NCI-H1436 treated with DMSO at 0.1 percent for 48 hours (cell line): ENCODE results near the gene TMEM217.

Source experiments
- DNase-seq: peaks from one replicate; lab custom pipeline; 2025; lab: John Stamatoyannopoulos, UW

Gene TMEM217

DNA sequence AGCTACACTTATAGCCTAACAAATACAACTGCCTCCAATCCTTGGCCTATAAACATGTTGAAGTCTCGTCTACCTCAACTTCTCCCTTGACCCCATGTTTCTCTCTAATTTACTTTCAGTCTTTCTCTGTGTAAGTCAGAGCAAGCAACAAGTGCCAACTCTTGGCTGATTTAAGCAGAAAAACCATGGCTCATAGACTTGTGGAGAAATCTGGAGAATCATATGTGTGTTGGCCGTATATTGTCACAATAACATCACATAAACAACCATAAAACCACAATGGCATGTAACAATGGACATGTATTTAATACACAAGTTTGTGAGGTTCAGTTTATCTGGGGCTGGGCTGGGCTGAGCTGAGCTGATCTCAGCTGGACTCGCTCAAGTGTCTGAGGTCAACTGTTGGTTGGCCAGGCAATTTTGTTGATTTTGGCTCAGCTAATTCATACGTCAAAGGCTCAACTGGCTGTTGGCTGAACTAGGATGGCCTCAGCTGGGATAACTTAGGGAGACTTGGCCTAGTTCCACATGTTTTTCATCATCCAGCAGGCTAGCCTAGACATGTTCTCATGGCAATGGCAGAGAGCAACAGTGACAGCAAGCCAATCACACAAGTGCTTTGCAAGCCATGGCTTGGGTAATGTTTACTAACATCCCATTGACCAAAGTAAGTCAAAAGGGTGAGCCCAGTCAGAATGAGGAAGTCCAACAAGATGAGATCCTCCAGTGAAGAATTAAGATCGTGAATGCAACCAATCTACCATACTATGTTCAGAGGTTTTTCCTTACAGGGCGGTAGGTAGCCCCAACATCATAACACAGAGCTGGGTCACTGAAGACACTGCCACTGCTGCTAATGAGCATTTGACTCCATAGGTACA lies 13.3 kb downstream of the TMEM217 start:
- DNase-seq = no peak

- no peak for DNase-seq
Observed at GRCh38 chr6:37243816-37244370, 14.1 kb downstream of the TMEM217 start.

- DNase-seq = no peak
Observed at GRCh38 chr6:37243131-37243815, 14.7 kb downstream of the TMEM217 start.

GRCh38 chr6:37242429-37243052 lies 15.4 kb downstream of the TMEM217 start:
- DNase-seq = no peak

DNA sequence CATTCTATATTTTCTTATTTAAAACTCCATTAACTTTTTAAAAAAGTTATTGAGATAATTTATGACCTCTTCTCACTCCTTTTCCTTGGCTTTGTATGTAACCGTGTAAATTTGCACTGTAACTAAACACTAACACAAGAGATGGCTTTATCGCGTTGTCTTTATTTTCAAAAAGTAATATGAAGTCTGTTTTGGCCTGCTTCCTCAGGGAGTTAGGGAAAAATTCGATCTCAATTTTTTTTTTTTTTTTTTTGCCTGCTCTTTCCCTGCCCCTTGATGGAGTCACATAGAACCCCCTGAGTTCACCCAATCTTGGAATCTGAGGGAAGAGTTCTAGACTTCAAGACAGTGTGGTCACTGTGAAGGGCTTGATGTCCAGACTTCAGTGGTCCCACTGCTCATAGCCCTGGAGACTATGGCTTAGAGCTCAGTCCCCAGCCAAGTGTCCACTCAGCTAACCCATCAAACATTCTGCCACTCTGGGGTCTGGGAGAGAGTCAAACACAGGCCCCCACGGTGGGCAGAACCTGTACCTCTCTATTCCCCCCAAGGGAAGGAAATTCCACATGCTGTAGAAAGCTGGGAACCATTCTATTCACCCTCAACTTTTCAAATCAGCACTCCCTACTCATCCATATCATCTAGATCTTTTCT lies 16.0 kb downstream of the TMEM217 start:
- DNase-seq = no peak

- no peak for DNase-seq
Observed at GRCh38 chr6:37241131-37241530, 16.8 kb downstream of the TMEM217 start.

DNA sequence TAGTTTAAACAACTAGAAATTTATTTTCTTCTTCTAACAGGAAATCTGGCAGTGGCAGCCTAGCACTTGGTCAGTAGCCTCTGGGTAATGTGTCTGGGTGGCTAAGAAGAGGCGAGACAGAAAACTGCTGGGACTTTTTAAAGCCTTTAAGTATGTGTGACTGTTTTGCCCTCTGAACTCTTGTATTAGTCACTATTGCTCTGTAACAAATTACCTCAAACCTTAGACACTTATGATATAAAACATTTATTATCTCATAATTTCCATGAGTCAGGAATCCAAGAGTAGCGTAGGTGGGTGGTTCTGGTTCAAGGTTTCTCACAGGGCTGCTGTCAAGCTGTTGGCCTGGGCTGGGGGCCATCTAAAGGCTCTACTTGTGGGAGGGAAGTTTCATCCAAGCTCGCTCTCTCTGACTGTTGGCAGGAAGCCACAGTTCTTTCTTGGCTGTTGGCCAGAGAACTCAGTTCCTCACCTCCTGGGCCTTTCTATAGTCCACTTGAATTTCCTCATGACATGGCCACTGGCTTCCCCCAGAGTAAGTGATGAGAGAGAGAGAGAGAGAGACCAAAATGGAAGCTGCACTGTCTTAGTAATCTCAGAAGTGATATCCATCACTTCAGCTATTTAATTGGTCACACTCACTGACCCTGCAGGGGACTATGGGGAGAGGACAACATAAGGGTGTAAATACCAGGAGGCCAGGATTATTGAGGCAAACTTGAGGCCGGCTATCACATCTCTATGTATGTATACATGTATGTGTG lies 17.8 kb downstream of the TMEM217 start:
- no peak for DNase-seq

DNA sequence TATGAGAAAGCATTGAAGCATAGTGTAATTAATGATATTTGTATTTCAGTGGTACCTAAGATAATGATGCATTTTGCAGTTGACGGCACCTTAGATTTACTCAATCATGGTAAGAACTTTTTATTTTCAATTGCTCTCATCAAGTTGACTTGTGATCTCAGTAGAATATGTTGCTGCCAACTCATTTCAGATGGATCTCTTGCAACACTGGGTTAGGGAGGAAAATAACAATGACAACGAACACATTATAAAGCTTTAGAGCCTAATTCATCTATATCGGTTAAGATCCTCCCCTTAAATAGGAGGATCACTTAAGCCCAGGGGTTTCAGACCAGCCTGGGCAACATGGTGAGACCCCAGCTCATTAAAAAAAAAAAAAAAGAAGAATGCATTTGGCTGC lies 18.4 kb downstream of the TMEM217 start:
- DNase-seq = no peak

DNA sequence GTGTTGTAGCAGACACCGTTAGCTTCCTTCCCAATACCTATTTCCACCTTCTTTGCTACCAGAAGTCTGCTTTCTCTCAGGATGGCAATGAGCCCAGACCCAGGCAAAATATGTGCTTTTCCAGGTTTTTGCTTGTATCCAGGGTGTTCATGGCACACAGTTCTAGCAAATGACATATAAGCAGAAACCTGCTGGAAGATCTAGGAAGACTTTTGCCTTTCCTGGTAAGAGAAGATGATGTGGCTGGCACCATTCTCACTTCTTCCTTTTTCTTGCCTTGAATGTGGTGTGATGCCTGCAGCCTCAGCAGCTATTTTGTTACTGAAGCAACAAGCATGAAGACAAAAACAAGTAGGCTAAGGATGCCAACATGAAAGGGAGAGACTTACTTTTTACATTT lies 19.6 kb downstream of the TMEM217 start:
- no peak for DNase-seq

GRCh38 chr6:37237789-37238188 lies 20.2 kb downstream of the TMEM217 start:
- DNase-seq = no peak

- DNase-seq = no peak
Observed at GRCh38 chr6:37236921-37237320, 21.0 kb downstream of the TMEM217 start.

DNA sequence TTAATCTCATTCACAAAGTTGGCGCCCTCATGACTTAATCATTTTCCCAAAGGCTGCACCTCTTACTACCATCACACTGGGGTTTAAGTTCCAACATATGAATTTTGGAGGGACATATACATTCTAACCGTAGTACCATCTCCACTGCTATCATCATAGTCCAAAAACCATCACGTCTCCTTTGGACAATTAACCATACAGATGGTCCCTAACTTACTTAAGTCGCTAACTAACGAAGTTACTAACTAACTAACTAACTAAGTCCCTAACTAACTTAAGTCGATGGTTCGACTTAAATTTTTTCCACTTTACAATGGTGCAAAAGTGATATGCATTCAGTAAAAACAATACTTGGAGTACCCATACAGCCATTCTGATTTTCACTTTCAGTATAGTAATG lies 24.4 kb downstream of the TMEM217 start:
- DNase-seq = no peak

GRCh38 chr6:37232430-37233017 lies 25.4 kb downstream of the TMEM217 start:
- no peak for DNase-seq

DNA sequence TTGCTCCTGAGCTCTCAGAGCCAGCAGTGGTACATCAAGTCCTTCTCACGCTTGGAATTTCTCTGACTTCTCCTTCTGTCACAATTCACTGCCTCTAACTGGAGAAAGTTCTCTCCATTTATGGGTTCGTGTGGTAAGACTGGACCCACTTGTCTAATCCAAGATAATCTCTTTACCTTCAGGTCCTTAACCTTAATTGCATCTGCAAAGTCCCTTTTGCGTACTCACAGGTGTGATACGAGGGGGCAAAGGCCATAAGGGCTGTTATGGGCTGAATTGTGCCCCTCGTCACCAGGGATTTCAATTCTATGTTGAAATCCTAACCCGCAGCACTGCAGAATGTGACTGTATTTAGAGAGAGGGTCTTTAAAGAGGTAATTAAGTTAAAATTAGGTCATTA lies 27.8 kb downstream of the TMEM217 start:
- DNase-seq = no peak

DNA sequence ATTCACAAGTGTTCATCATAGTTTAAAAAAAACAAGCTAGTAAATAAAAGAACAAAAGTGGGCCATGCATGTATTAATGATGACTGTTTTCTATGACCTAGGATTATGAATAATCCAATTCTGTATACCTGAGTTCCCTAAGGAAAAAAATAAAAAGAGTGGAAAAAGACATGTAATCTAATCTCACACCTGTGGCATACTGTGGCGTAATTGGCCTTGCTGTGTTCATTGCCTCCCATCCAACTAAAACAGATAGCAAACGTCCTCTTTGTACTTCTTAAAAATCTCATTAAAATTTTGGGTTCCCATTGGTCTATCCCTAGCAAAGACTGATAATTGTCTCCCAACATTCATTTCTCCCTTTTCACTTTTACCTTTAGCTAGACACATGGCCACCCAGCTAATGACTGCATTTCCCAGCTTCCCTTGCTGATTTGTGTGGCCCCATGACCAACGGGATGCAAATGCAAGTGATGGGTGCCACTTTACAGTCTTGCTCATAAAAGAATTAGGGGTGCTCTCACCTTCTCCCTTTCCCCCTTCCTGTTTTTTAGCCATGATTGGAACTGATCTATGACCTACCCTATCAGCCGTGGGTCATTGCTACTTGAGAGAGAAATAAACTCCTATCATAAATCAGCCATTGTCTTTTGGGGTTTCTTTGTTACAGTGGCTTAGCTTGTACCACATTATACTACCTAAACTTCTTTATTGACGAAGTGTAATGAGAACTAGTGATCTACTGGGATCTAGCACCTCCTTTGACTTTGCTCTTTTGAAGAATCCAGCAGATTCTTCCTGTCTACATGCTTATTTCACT lies 32.4 kb downstream of the TMEM217 start:
- no peak for DNase-seq

DNA sequence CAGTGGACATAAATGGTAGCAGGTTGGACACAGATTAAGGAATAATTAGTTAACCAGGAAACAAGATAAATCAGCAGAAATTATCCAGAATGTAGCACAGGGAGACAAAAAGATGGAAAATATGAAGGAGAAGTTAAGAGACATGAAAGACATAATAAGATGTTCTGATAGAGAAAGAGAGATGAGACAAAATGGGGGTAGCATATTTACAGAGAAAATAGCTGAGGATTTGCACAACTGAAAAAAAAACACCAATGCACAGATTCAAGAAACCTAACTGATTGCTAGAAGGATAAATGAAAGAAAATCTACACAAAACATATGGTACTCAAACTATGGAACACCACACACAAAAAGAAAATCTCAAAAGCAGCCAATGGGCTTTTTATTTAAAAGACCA lies 35.0 kb downstream of the TMEM217 start:
- no peak for DNase-seq

DNA sequence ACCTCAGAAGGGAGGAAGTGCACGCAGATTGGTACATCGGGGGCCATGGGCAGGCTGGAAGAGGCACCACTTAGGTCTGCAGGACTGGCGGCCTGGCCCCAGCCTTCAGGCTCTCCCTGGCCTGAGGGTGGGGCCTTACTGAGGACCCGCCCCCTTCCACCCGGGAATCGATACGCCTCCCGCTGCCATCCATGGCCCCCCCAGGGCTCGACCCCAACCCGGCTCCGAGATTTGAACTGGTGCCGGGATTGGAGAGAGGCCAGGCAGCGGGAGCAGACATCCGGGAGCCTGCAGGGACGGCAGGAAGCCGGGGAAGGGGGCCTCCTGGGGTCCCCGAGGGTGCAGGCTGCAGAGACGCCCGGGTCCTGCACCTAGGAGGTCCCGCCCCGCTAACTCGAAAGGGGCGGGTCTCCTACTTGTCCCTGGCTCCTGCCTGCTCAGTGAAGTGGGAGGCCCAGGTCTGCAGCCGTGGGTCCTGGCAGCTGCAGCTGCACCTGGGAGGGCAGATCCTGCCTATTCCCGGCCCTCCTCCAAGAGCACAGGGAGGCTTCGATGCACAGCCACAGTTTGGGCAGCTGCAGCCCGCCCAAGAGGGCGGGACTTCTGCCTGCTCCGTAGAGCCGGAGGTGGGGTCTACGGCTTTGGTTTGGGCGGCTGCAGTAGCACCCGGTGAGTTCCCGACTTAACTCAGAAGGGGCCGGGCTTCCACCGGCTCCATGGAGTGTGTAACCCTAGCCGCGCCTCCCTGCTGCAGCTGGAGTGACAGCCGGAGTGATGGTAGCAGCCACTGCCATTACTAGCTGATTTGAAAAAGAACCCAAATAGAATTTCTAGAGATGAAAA lies 35.6 kb downstream of the TMEM217 start:
- peak; percentile 93 for DNase-seq

DNA sequence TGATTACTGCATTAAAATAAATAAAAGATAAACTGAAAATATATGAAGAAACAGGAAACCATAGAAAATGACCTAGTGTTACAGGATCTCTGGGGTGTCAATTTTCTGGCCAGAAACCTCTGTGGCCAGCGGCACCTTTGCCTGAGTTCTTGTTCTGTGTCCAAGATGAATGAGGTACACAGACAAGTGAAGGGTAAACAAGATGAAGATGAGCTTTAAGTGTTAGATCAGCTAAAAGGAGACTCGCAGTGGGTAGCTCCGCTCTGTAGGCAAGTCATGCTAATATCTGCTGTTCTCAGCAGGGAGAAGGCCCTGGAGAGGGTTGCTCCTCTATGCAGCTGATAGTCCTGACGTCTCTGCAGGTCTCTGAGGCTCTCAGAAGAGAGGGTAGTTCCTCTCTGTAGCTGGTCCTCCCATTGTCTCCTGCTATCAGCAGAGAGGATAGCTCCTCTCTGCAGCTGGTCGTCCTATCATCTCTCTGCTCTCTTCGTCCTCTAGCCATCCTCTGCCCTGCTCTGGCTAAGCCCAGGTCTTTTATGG lies 36.3 kb downstream of the TMEM217 start:
- DNase-seq = no peak

DNA sequence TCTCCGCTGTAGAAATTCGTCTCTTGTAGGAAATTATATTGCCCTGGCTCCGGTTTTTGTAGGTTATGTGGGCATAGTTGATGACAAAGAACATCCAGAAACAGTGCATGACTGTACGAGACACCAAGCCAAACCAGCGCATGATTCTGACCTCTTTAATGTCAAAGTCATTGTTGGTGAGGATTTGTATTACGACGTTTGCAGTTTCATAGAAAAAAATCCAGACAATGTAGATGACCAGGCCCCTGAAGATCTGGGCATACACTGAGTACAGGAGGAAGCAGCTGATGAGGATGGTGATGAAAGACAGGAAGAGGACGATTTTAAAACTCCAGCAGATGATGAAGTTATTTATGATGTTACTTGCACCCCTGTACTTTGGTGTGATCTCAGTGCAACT lies 39.4 kb downstream of the TMEM217 start:
- DNase-seq = no peak
